ENCODE results near the gene CRLF2. TPM values are rescaled to one million over a fixed set of nuclear protein-coding genes. Genes with fewer than 3 reads are reported as not detected.

Gene CRLF2
- total and polyA plus RNA-seq, 2 of the 8 experiments (the other 6 are each of a cell fraction or from before 2014, with no cell fraction given): 0.06 TPM; not detected in 1

- TF ChIP-seq CHD1 (IDR thresholded peaks at IDR 0.05; ENCODE audit: low read depth, low read length) (peak; percentile 31; the same call in 1 of the 2 replicates), PHF8 (conservative IDR thresholded peaks at IDR 0.05; ENCODE audit: low read depth, low read length) (no peak), CREB1 (IDR thresholded peaks at IDR 0.05) (no peak), CEBPB (IDR thresholded peaks at IDR 0.05; ENCODE audit: low read depth, low read length) (no peak), TAF7 (optimal IDR thresholded peaks at IDR 0.05; ENCODE audit: borderline replicate concordance, low read depth, low read length) (no peak), E2F6 (IDR thresholded peaks at IDR 0.05) (no peak)
These were observed 48.8 kb upstream of the CRLF2 start (continued) for GRCh38 chrX:1261285-1261684.
